K562 (cell line): ENCODE data around the gene BEST4. TPM values are rescaled to one million over a fixed set of nuclear protein-coding genes. Genes with fewer than 3 reads are reported as not detected.

Experiments
- ATAC-seq: fragments of 200-7000 bp; cut with Tn5 transposase; 3 replicates; pipeline ENCODE4 v1.9.1; 2020; ENCODE audit warnings: moderate library complexity
- Bru-seq: library from RNA; stranded (reverse); fragments of 400-500 nt; gene quantifications from one replicate; lab custom pipeline; 2021; lab: Mats Ljungman, UMichigan
- BruChase-seq, 2 experiments: library from RNA; stranded (reverse); fragments of 400-500 nt; gene quantifications; one replicate each; lab custom pipeline; 2021; lab: Mats Ljungman, UMichigan
- BruUV-seq: library from RNA; stranded (reverse); fragments of 400-500 nt; replicated peaks from 2 replicates; lab custom pipeline; 2021; lab: Mats Ljungman, UMichigan
- CTCF ChIA-PET: fragments of 300-600 bp; formaldehyde crosslinking; extraction: SDS; loops from one replicate; lab custom pipeline; 2021; ENCODE audit warnings: low intra/inter-chr PET ratio; lab: Yijun Ruan, JAX
- POLR2A ChIA-PET: fragments of 300-600, 350-650 bp; sonication (Branson Sonifier 250); formaldehyde crosslinking; extraction: SDS; loops from one replicate; lab custom pipeline; 2021; ENCODE audit warnings: antibody characterized with exemption, inconsistent platforms; lab: Yijun Ruan, JAX
- DNase-seq, 4 experiments: peaks; one replicate each; pipeline versions ENCODE4 v3.0.0 to v3.0.0-alpha.2; 2011 to 2018; ENCODE audit warnings: low spot score in 3 of 4, mixed read lengths in 3 of 4; ENCODE audit errors: extremely low read depth in 1 of 4
- FAIRE-seq: peaks from 2 replicates; lab custom pipeline; 2011; peaks lifted over from hg19 to GRCh38; lab: Jason Lieb, UNC
- H2AFZ ChIP-seq: 2 replicates; pipeline ENCODE4 v1.6.0; 2011; ENCODE audit warnings: low read depth, low read length, control low read depth, inconsistent platforms
- H3K27ac ChIP-seq: fragments of 200-600 bp; 3 replicates; pipeline ENCODE4 v1.8.0; 2011; ENCODE audit warnings: low read depth, mild to moderate bottlenecking, control low read depth, inconsistent platforms, low read length, moderate library complexity, mixed read lengths; ENCODE audit errors: extremely low read depth
- H3K27me3 ChIP-seq, 2 experiments: fragments of 300-600 bp in 1 of 2; 2 replicates in 1 of 2; 3 replicates in 1 of 2; pipeline versions ENCODE4 v1.6.0 to v1.8.0; 2011; ENCODE audit warnings: inconsistent platforms in 2 of 2, low read length in 2 of 2, mild to moderate bottlenecking in 1 of 2, mixed read lengths in 1 of 2, moderate library complexity in 1 of 2; ENCODE audit not compliant: control insufficient read depth in 2 of 2, insufficient read depth in 2 of 2
- H3K36me3 ChIP-seq: fragments of 300-600 bp; 3 replicates; pipeline ENCODE4 v1.8.0; 2011; ENCODE audit warnings: mild to moderate bottlenecking, low read length, inconsistent platforms; ENCODE audit not compliant: control insufficient read depth, insufficient read depth
- H3K4me1 ChIP-seq, 2 experiments: fragments of 200-600 bp in 1 of 2; replicated peaks in 1 of 2; 2 replicates in 1 of 2; 3 replicates in 1 of 2; pipeline versions ENCODE4 v1.5.1 to v1.8.0; 2011; ENCODE audit warnings: inconsistent platforms in 2 of 2, low read length in 2 of 2, mild to moderate bottlenecking in 1 of 2, mixed read lengths in 1 of 2, moderate library complexity in 1 of 2; ENCODE audit not compliant: control insufficient read depth in 2 of 2, insufficient read depth in 2 of 2
- H3K4me2 ChIP-seq: 2 replicates; pipeline ENCODE4 v1.6.1; 2011; ENCODE audit warnings: low read length, control low read depth, inconsistent platforms, mixed read lengths; ENCODE audit not compliant: insufficient read depth
- H3K4me3 ChIP-seq: fragments of 200-600 bp; sonication (generic), shearing (Covaris generic); 2 replicates; pipeline ENCODE4 v1.5.1; 2016; ENCODE audit warnings: control low read depth, inconsistent platforms
- H3K79me2 ChIP-seq: fragments of 200-600 bp; 3 replicates; pipeline ENCODE4 v1.8.0; 2011; ENCODE audit warnings: low read length, inconsistent platforms; ENCODE audit not compliant: control insufficient read depth, insufficient read depth
- H3K9ac ChIP-seq, 2 experiments: 2 replicates each; pipeline versions ENCODE4 v1.6.0 to v1.6.1; 2011; ENCODE audit warnings: low read depth in 2 of 2, low read length in 2 of 2, control low read depth in 1 of 2, inconsistent platforms in 1 of 2, mild to moderate bottlenecking in 1 of 2, mixed read lengths in 1 of 2; ENCODE audit not compliant: insufficient read depth in 1 of 2
- H3K9me1 ChIP-seq: one replicate; pipeline ENCODE4 v1.6.0; 2011; ENCODE audit warnings: inconsistent platforms, mild to moderate bottlenecking, low read length, moderate library complexity; ENCODE audit not compliant: control insufficient read depth, insufficient read depth
- H3K9me3 ChIP-seq: replicated peaks from 2 replicates; pipeline ENCODE4 v1.5.1; 2011; ENCODE audit warnings: low read depth, low read length, inconsistent platforms; ENCODE audit not compliant: control insufficient read depth, insufficient read depth
- H4K20me1 ChIP-seq: replicated peaks from 2 replicates; pipeline ENCODE4 v1.6.1; 2011; ENCODE audit warnings: low read length, inconsistent platforms, mixed read lengths; ENCODE audit not compliant: control insufficient read depth, insufficient read depth
- MEIS2 ChIP-seq: fragments of 450-650 bp; IDR thresholded peaks from 2 replicates; pipeline ENCODE4 v1.6.1; 2014; ENCODE audit warnings: mild to moderate bottlenecking; ENCODE audit not compliant: partially characterized antibody
- SAFB2 ChIP-seq: fragments of 200-400 bp; formaldehyde crosslinking; IDR thresholded peaks from 2 replicates; pipeline ENCODE4 v1.6.1; 2018; ENCODE audit warnings: borderline replicate concordance, low read length, low read depth, moderate library complexity; ENCODE audit not compliant: severe bottlenecking
- STAG1 ChIP-seq: sonication (generic); formaldehyde crosslinking; IDR thresholded peaks from 2 replicates; pipeline ENCODE4 v1.5.0; 2020; ENCODE audit warnings: missing genetic modification reagents, borderline replicate concordance
- ZNF133 ChIP-seq: fragments of 250-450 bp; sonication (Bioruptor Pico); IDR thresholded peaks from 2 replicates; pipeline ENCODE4 v1.4.0; 2020; ENCODE audit warnings: mild to moderate bottlenecking
- WGBS: fragments of 100-300 bp; shearing (Covaris generic); methylation state at CpG from one replicate; pipeline ENCODE4 v1.1.6; 2016; ENCODE audit warnings: low coverage, mixed read lengths; ENCODE audit not compliant: insufficient coverage; ENCODE audit errors: missing lambda C conversion rate; 5-methylcytosine and 5-hydroxymethylcytosine counted together
- in situ Hi-C: fragments of 300-500 bp; cut with MboI; formaldehyde crosslinking; loops from 4 replicates; pipeline ENCODE4 v1.15.0; 2018; ENCODE audit warnings: inconsistent platforms, mixed read lengths
- intact Hi-C: fragments of 100-400 bp; cut with micrococcal nuclease; formaldehyde crosslinking; loops from 2 replicates; pipeline ENCODE4 v1.14.2; 2022
- long read RNA-seq, 3 experiments: library from polyadenylated mRNA in 2 of 3; library from RNA in 1 of 3; unstranded in 2 of 3; stranded (forward) in 1 of 3; transcript quantifications; one replicate each; pipeline ENCODE4 v2.0.0, GENCODE V29; 2019 to 2022
- polyA minus RNA-seq, 3 experiments: library from RNA; depleted of rRNA, polyadenylated mRNA; stranded (reverse); fragments of >200 nt; gene quantifications; 2 replicates each; pipeline ENCODE4 v1.2.3, GENCODE V29; 2011
- polyA plus RNA-seq, 8 experiments: library from polyadenylated mRNA; depleted of rRNA in 4 of 8; stranded (reverse) in 5 of 8; unstranded in 3 of 8; fragments of >200 nt; fragmentation: Nextera tagmentation in 2 of 8; fragmentation: Illumina TruSeq in 1 of 8; extraction: Ambion mirVana in 2 of 8; extraction: Trizol in 1 of 8; gene quantifications; 2 replicates each; pipeline versions ENCODE4 v1.2.1 to v1.2.3, GENCODE V29; 2011 to 2014; ENCODE audit warnings: inconsistent platforms in 1 of 8, missing spikeins in 1 of 8
- total RNA-seq, 7 experiments: library from RNA; depleted of rRNA in 6 of 7; stranded (reverse); fragments of >200 nt in 6 of 7; fragmentation: Illumina TruSeq in 2 of 7; extraction: Trizol in 2 of 7; gene quantifications; 2 replicates each; pipeline versions ENCODE4 v1.2.1 to v1.2.3, GENCODE V29; 2011 to 2021; ENCODE audit warnings: low replicate concordance in 1 of 7

The BEST4 gene
- total RNA-seq (2011; cell fraction: chromatin; rRNA removed; ENCODE audit: low replicate concordance) = 0.23 TPM in 1 of 2 replicates, not detected in the other
- not detected in 2 replicates for total RNA-seq (2011; cell fraction: nucleolus; rRNA removed)
- 0.38 TPM in 1 of 2 replicates, not detected in the other for total RNA-seq (2011; cell fraction: nucleoplasm; rRNA removed)
- total RNA-seq (2014; rRNA removed) (not detected in 2 replicates), total RNA-seq (2014; rRNA removed; fragmentation: Illumina TruSeq; extraction: Trizol) (not detected in 2 replicates), total RNA-seq (2015; rRNA removed; fragmentation: Illumina TruSeq; extraction: Trizol) (not detected in 2 replicates), total RNA-seq (2021) (not detected in 2 replicates), polyA plus RNA-seq (2011; rRNA removed) (0.05 and 0.07 TPM in 2 replicates), polyA plus RNA-seq (2014; fragmentation: Illumina TruSeq; extraction: Trizol) (not detected in 2 replicates), polyA plus RNA-seq (2014; fragmentation: Nextera tagmentation; extraction: Ambion mirVana) (not detected), polyA plus RNA-seq (2014; rRNA removed) (0.11 TPM in 1 of 2 replicates, not detected in the other), polyA minus RNA-seq (2011; rRNA and poly(A)+ RNA removed) (not detected in 2 replicates), Bru-seq, nascent RNA (not detected), BruChase-seq, experiment 1, labeled RNA remaining after a 2-hour chase (not detected), BruChase-seq, experiment 2, labeled RNA remaining after a 6-hour chase (not detected)
- 0.07 and 0.13 TPM in 2 replicates for polyA plus RNA-seq (2011; cell fraction: cytosol; rRNA removed)
- 0.24 and 0.60 TPM in 2 replicates for polyA plus RNA-seq (2011; cell fraction: nucleus; rRNA removed)
- 0.04 and 0.06 TPM in 2 replicates for polyA plus RNA-seq (2012)
- polyA minus RNA-seq (2011; cell fraction: cytosol; rRNA and poly(A)+ RNA removed) = not detected in 2 replicates
- polyA minus RNA-seq (2011; cell fraction: nucleus; rRNA and poly(A)+ RNA removed) = not detected in 2 replicates
- long read RNA-seq, experiment 1 = 0 reads
- long read RNA-seq, experiment 2 = 0 reads
- long read RNA-seq, experiment 3 = 0 reads

DNA sequence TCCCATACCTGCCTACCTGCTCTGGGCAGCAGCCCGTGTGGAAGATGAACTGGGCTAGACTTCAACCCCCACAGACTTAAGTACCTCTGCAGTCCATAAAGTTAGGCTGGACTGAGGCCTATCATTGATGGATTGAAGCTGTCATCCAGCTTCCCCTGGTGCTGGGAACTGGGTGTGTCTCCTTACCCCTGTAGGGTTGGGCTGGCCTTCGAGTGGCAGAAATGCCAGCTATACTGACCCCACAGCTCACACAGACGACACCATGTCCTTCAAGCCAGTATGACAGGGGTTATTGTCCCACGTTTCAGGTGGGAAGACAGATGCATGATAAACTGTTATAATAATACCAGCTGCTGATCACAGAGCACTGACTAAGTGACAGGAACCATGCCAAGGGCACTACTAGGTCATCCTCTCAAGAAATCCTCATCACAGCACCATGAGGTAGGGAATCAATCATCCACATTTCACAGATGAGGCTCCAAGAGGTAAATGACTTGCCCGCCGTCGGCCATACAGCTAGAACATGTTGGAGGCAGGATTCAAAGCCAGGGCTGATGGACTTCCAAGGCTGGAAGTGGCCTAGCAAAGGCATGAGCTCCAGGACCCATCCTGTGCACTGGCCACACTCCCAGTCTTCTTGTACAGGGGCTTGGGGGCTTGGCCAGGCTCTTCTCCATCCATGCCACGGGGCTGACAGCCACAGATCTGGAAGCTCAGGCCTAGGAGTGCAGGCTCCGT is at the start of gene BEST4:
BEST4 (minus strand) TSS at position 51 of the 741 bp plus-strand sequence. CDS start 465 bp downstream, outside the sequence.
- CTCF ChIA-PET = no interaction called here
- no peak for FAIRE-seq

More for the DNA sequence above, at the start of gene BEST4:
- no peaks in the 10 kb centered on the region for H3K36me3 ChIP-seq
- intact Hi-C loops = no loop called here
- H2AFZ ChIP-seq = no peak within 1 kb of the TSS
- no peak within 1 kb of the TSS for H3K4me2 ChIP-seq
- in situ Hi-C loops = no loop called here
- peak within 1 kb of the TSS in 1 of 2 experiments; percentile 60; a peak in 2 of 4 replicates for H3K9ac ChIP-seq
- H3K79me2 ChIP-seq = no peaks in the 10 kb centered on the region
- no peak within 1 kb of the TSS for H3K4me3 ChIP-seq
- POLR2A ChIA-PET = interaction anchor here (0.6 to 12.0 kb wide), 14 partner anchors 9 to 797 kb away, joined by 3 to 253 read pairs (median 4); partner anchors contain the start of genes BTBD19, MUTYH, RNU5D-1 and RPS8
- no peaks in the 10 kb centered on the region for H3K27me3 ChIP-seq
- no peak for DNase-seq
- H3K9me1 ChIP-seq = no peaks in the 10 kb centered on the region
- no peak for TF ChIP-seq ZNF133 (CRISPR knock-in tag)
- no peak for TF ChIP-seq STAG1 (CRISPR knock-in tag)
- peak; percentile 25 for TF ChIP-seq MEIS2
- TF ChIP-seq SAFB2 = no peak
- TF ChIP-seq, all 486 proteins: peak for 1
- peaks cover 16 to 30% of the 10 kb centered on the region in 2 experiments; a peak in 4 of 5 replicates for H3K4me1 ChIP-seq
- 47% methylated on average over 9 of the region's 9 CpGs for WGBS
- no TSS peak for BruUV-seq
- no peak within 1 kb of the TSS for H3K27ac ChIP-seq
- H3K9me3 ChIP-seq = no peaks in the 10 kb centered on the region
- H4K20me1 ChIP-seq = no peaks in the 10 kb centered on the region
- ATAC-seq = no peak
